HepG2 (cell line): ENCODE measurements around the gene MTCH1. TPM values are rescaled to one million over a fixed set of nuclear protein-coding genes. Genes with fewer than 3 reads are reported as not detected.

ENCODE experiments used
- ARNTL ChIP-seq: sonication (generic); formaldehyde crosslinking; IDR thresholded peaks from 2 replicates; pipeline ENCODE4 v1.4.0; 2020; ENCODE audit warnings: mild to moderate bottlenecking, missing genetic modification reagents
- CBX5 ChIP-seq: sonication (generic); formaldehyde crosslinking; IDR thresholded peaks from 2 replicates; pipeline ENCODE4 v1.4.0; 2020; ENCODE audit warnings: missing genetic modification reagents, borderline replicate concordance
- DMTF1 ChIP-seq: sonication (generic); formaldehyde crosslinking; IDR thresholded peaks from 2 replicates; pipeline ENCODE4 v1.4.0; 2020; ENCODE audit warnings: mild to moderate bottlenecking, missing genetic modification reagents
- E2F1 ChIP-seq: sonication (generic); formaldehyde crosslinking; IDR thresholded peaks from 2 replicates; pipeline ENCODE4 v1.5.0; 2020; ENCODE audit warnings: missing genetic modification reagents
- GZF1 ChIP-seq: sonication (generic); formaldehyde crosslinking; IDR thresholded peaks from 2 replicates; pipeline ENCODE4 v1.5.1; 2020; ENCODE audit warnings: mild to moderate bottlenecking, missing genetic modification reagents
- HHEX ChIP-seq: IDR thresholded peaks from 2 replicates; pipeline ENCODE4 v1.6.1; 2016; ENCODE audit warnings: control low read depth
- KMT2B ChIP-seq: IDR thresholded peaks from 2 replicates; pipeline ENCODE4 v1.6.1; 2016; ENCODE audit warnings: missing genetic modification reagents, missing compliant biosample characterization
- NFKBIZ ChIP-seq: IDR thresholded peaks from 2 replicates; pipeline ENCODE4 v1.6.1; 2018; ENCODE audit warnings: missing genetic modification reagents, missing compliant biosample characterization
- NR3C1 ChIP-seq: sonication (generic); formaldehyde crosslinking; IDR thresholded peaks from 2 replicates; pipeline ENCODE4 v1.4.0; 2020; ENCODE audit warnings: missing genetic modification reagents
- PAX8 ChIP-seq: sonication (generic); formaldehyde crosslinking; IDR thresholded peaks from 2 replicates; pipeline ENCODE4 v1.8.0; 2022; ENCODE audit warnings: mild to moderate bottlenecking, missing genetic modification reagents, borderline replicate concordance
- POLR2AphosphoS5 ChIP-seq: IDR thresholded peaks from 2 replicates; pipeline ENCODE4 v1.6.1; 2012; ENCODE audit warnings: low read depth, low read length
- RBM39 ChIP-seq: fragments of 200-400 bp; formaldehyde crosslinking; IDR thresholded peaks from one replicate; pipeline ENCODE4 v1.6.1; 2018; ENCODE audit warnings: antibody characterized with exemption, mild to moderate bottlenecking, low read depth, low read length; ENCODE audit not compliant: poor library complexity, severe bottlenecking
- RFX5 ChIP-seq: IDR thresholded peaks from 2 replicates; pipeline ENCODE4 v1.6.1; 2011; ENCODE audit warnings: low read depth, low read length, improper control_type of control experiment
- TERF1 ChIP-seq: sonication (generic); formaldehyde crosslinking; IDR thresholded peaks from 2 replicates; pipeline ENCODE4 v1.8.0; 2022; ENCODE audit warnings: mild to moderate bottlenecking, missing genetic modification reagents, moderate library complexity
- TGIF2 ChIP-seq: IDR thresholded peaks from 2 replicates; pipeline ENCODE4 v1.6.1; 2016; ENCODE audit warnings: control low read depth, missing compliant biosample characterization
- ZNF136 ChIP-seq: sonication (generic); formaldehyde crosslinking; IDR thresholded peaks from 2 replicates; pipeline ENCODE4 v1.8.1; 2022; ENCODE audit warnings: low read depth, mild to moderate bottlenecking, moderate library complexity, missing genetic modification reagents
- ZNF17 ChIP-seq: sonication (generic); formaldehyde crosslinking; IDR thresholded peaks from 2 replicates; pipeline ENCODE4 v1.5.0; 2020; ENCODE audit warnings: mild to moderate bottlenecking, missing genetic modification reagents
- ZSCAN21 ChIP-seq: sonication (generic); formaldehyde crosslinking; IDR thresholded peaks from 2 replicates; pipeline ENCODE4 v1.8.0; 2022; ENCODE audit warnings: mild to moderate bottlenecking, missing genetic modification reagents, moderate library complexity, borderline replicate concordance
- polyA plus RNA-seq, 8 experiments: library from polyadenylated mRNA; depleted of rRNA in 3 of 8; stranded (reverse) in 7 of 8; unstranded in 1 of 8; fragments of >200 nt; fragmentation: Illumina TruSeq in 4 of 8; extraction: Trizol in 4 of 8; gene quantifications; 2 replicates each; pipeline versions ENCODE4 v1.2.1 to v1.2.3, GENCODE V29; 2011 to 2016; ENCODE audit warnings: low read depth in 4 of 8, missing spikeins in 1 of 8, mixed read lengths in 1 of 8; ENCODE audit not compliant: insufficient read depth in 1 of 8
- total RNA-seq, 5 experiments: library from RNA; depleted of rRNA; stranded (reverse); fragments of >200 nt; fragmentation: Illumina TruSeq; extraction: Trizol; gene quantifications; 2 replicates each; pipeline ENCODE4 v1.2.3, GENCODE V29; 2016; ENCODE audit warnings: low read depth in 1 of 5

Gene MTCH1
- total and polyA plus RNA-seq, 2 of the 13 experiments (the other 11 are each of a cell fraction or from before 2014, with no cell fraction given): 86.2 to 144 TPM

DNA sequence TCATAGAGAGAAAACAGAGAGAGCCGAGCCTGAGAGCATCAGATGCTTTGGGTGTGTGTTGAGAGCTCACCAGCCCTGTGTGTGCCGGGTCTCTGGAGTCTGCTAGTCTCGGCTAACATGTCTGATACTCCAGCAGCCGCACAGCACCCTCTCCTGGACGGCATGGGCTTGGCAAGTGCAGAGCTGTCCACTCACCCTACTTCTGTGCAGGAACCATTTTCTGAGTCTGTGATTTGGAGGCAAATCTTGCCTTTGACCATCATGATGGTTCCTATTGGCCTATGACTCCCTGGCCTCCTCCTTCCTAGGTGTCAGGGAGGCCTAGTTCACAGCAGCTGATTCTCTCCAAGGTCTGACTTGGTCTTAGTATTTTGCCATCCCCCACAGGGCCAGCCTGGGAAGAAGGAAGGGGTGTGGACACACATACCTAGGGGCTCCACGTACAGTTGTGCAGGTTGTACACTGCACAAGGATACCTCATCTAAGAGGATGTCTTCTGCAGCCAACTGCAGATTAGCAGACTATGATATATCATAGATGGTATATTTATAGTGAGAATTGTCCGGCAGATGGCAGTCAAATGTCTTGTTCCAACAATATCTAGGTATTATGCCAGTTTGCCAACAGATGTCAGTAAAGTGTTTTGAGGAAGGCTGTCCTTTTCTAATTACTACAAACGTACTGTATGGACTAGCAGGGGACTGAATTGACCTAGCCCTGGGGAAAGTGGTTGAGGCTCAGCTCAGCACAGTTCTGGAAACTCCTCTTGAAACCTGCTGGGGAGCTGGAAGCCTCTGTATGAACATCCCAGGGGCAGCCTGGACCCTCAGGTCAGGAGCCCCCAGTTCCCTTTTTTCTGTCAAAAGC, 32.4 kb upstream of the MTCH1 start (continued):
- TF ChIP-seq POLR2AphosphoS5 (no peak), ZNF17 (CRISPR knock-in tag) (no peak), CBX5 (CRISPR knock-in tag) (no peak), KMT2B (no peak), RFX5 (no peak), TERF1 (0 out of 2 replicates have a peak, but pooled peaks have one; percentile 22), TGIF2 (no peak; the same call in 1 of the 2 replicates), HHEX (CRISPR knock-in tag) (peak; percentile 56), RBM39 (no peak), NR3C1 (CRISPR knock-in tag) (no peak), GZF1 (CRISPR knock-in tag) (no peak; the same call in 1 of the 2 replicates), DMTF1 (CRISPR knock-in tag) (no peak), E2F1 (CRISPR knock-in tag) (no peak), ZNF136 (CRISPR knock-in tag) (0 out of 2 replicates have a peak, but pooled peaks have one; percentile 54), ARNTL (CRISPR knock-in tag) (no peak), ZSCAN21 (CRISPR knock-in tag) (no peak; the same call in 1 of the 2 replicates), NFKBIZ (CRISPR knock-in tag) (0 out of 2 replicates have a peak, but pooled peaks have one; percentile 42), PAX8 (CRISPR knock-in tag) (0 out of 2 replicates have a peak, but pooled peaks have one; percentile 60)
